AG08396 (cell line): ENCODE data around the gene KCNA3.
"Not testable (repeated sequence)": the region's sequence is repeated elsewhere in the genome, so short reads cannot be mapped to it uniquely, and the experiment has no call there.

Experiments
- DNase-seq: peaks from one replicate; pipeline ENCODE4 v3.0.0; 2012; ENCODE audit warnings: low spot score, mixed read lengths

KCNA3 gene

GRCh38 chr1:110677526-110677925, 2.8 kb upstream of the KCNA3 start:
- peak; percentile 26 for DNase-seq

GRCh38 chr1:110676970-110677369, 2.2 kb upstream of the KCNA3 start:
- no peak for DNase-seq

GRCh38 chr1:110675060-110675791, 486 bp upstream of the KCNA3 start:
- no peak for DNase-seq

- DNase-seq: no peak
These were observed 869 bp downstream of the KCNA3 start for GRCh38 chr1:110673805-110674336.

GRCh38 chr1:110673197-110673701, 1.5 kb downstream of the KCNA3 start:
- no peak for DNase-seq

GRCh38 chr1:110672753-110673108, 2.0 kb downstream of the KCNA3 start:
- DNase-seq: no peak

GRCh38 chr1:110672001-110672752, 2.6 kb downstream of the KCNA3 start:
- DNase-seq: peak; percentile 72

GRCh38 chr1:110671361-110671760, 3.4 kb downstream of the KCNA3 start:
- DNase-seq: no peak

- no peak for DNase-seq
These were observed 6.2 kb downstream of the KCNA3 start for GRCh38 chr1:110668549-110668948.

- no peak for DNase-seq
These were observed 7.0 kb downstream of the KCNA3 start for GRCh38 chr1:110667776-110668175.

GRCh38 chr1:110663241-110663640, 11.5 kb downstream of the KCNA3 start:
- no peak for DNase-seq

GRCh38 chr1:110659559-110659958, 15.2 kb downstream of the KCNA3 start:
- not testable (repeated sequence) for DNase-seq

GRCh38 chr1:110657351-110657750, 17.4 kb downstream of the KCNA3 start:
- no peak for DNase-seq

- DNase-seq: no peak
These were observed 24.1 kb downstream of the KCNA3 start for GRCh38 chr1:110650609-110651008.

GRCh38 chr1:110648417-110648816, 26.3 kb downstream of the KCNA3 start:
- DNase-seq: no peak

GRCh38 chr1:110647254-110647891, 27.4 kb downstream of the KCNA3 start:
- peak; percentile 18 for DNase-seq

- peak; percentile 50 for DNase-seq
These were observed 28.7 kb downstream of the KCNA3 start for GRCh38 chr1:110645821-110646735.

GRCh38 chr1:110645211-110645610, 29.5 kb downstream of the KCNA3 start:
- no peak for DNase-seq

GRCh38 chr1:110643879-110644472, 30.8 kb downstream of the KCNA3 start:
- no peak for DNase-seq

- peak; percentile 24 for DNase-seq
These were observed 34.9 kb downstream of the KCNA3 start for GRCh38 chr1:110639724-110640386.

GRCh38 chr1:110638556-110638955, 36.2 kb downstream of the KCNA3 start:
- no peak for DNase-seq
